Renal cortical epithelial cell (primary cell): Measurements from ENCODE around the gene SLC2A5. TPM values are rescaled to one million over a fixed set of nuclear protein-coding genes. Genes with fewer than 3 reads are reported as not detected.
A peak's percentile ranks its signal among the peaks of the same experiment; 100 is the strongest.

ENCODE experiments used
- DNase-seq: peaks from one replicate; pipeline ENCODE4 v3.0.0-alpha.2; 2011; ENCODE audit warnings: low read depth
- total RNA-seq: library from RNA; depleted of rRNA; stranded (reverse); fragments of >200 nt; gene quantifications from 2 replicates; pipeline ENCODE4 v1.2.3, GENCODE V29; 2014

Gene SLC2A5
- total RNA-seq, 1 donor from 2014 or later, result 1.6 TPM

DNA sequence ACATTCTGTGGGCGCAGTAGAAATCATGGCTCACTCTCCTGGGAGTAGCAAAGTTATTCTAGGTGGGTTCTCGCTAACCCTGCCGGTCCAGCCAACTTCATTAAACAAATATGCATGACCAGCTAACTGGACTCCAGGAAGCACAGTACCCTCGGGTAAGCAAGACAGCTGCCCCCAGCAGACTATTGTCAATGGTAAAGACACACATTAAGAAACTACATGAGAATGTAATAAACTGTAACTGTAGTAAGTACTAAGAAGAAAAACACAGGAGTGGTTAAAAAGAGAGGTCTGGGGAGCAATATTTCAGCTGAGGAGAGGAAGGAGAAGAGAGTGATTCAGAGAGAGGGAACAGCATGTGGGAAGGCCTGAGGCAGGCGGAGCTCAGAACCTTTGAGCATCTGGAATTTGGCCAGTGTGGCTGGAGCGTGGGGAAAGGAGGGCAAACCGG, 7.4 kb downstream of the SLC2A5 start:
- peak; percentile 72 for DNase-seq

DNA sequence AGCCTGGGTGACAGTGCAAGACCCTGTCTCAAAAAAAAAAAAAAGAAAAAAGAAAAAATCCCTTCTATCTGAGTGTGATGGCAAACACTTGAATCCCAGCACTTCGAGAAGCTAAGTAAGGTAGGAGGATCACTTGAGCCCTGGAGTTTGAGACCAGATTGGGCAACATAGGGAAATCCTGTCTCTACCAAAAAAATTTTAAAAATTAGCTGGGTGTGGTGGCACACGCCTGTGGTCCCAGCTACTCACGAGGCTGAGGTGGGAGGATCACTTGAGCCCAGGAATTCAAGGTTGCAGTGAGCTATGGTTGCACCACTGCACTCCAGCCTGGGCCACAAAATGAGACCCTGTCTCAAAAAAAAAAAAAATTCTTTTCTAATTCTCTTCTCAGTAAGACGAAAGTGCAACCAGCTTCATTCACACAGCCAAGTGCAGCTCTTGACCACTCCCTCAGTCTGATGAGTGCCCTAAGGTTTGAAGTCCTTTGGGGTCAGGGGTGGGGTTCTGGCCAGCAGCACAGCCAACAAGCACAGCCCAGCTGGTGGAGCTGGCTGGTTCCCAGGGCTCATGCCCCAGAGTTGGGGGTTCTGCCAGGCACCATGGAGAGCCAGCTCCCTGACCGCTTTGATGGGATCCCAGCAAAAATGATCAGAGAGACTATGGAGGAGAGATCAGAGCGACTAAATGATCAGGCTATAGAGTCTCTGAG, 8.0 kb downstream of the SLC2A5 start:
- peak; percentile 35 for DNase-seq

- DNase-seq, result no peak
Observed at GRCh38 chr1:9059891-9060744, 9.3 kb downstream of the SLC2A5 start.

- DNase-seq, result peak; percentile 38
Observed at GRCh38 chr1:9058465-9058864, 11.0 kb downstream of the SLC2A5 start.

DNA sequence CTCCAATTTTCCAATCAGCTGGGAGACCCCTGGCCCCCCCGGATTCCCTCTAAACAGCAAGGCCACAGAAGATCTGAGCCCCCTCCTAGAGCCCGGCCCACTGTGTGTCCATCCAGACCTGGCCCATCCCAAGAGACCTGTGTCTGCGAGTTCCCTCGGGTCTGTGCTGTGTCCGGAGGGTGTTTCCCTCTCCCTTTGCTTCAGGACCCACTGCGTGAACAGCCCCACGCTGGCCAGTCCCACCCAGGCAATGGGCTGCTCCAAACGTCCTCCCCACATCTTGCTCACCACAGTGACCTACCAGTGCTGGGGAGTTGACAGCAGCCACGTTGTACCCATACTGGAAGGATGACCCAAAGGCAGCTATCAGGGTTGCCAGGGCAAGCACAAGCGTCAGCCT, 11.6 kb downstream of the SLC2A5 start:
- no peak for DNase-seq

DNA sequence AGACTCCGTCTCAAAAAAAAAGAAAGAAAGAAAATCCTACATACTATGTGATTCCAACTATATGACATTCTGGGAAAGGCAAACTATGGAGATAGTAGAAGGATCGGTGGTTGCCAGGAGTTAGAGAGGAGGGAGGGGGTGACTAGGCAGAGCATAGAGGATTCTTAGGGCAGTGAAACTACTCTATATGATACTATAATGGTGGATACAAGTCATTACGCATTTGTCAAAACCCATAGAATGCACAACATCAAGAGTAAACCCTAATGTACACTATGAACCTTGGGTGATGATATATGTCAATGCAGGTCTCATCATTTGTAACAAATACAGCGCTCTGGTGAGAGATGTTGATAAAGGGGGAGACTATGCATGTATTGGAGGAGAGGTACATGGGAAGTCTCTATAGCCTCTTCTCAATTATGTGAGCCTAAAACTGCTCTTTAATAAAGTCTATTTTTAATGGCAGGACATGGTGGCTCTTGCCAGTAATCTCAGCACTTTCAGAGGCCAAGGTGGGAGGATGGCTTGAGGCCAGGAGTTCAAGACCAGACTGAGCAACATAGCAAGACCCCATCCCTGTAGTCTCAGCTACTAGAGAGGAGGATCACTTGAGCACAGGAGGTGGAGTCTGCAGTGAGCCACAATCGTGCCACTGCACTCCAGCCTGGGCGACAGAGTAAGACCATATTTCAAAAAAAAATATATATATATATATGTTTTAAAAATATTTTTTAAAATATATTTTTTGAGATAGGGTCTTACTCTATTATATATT, 17.0 kb downstream of the SLC2A5 start:
- DNase-seq, result no peak

- no peak for DNase-seq
Observed at GRCh38 chr1:9051379-9051778, 18.1 kb downstream of the SLC2A5 start.

DNA sequence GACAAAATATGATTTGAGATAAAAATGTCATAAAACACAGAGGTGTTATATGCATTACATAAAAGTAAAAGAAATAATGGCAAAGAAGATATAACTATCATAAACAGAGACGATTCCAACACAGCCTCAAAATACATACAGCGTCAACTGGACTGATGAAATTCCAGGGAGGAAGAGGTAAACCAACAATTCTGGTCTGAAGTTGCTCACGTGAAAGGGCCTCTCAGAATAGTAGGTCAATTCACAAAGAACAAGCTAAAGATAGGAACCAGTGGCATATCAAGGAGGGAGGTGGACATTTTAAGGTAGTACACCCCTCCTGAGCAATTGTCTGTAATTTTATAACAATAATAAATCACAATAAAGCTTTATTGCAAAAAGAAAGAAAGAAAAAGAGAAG, 18.6 kb downstream of the SLC2A5 start:
- DNase-seq, result no peak

GRCh38 chr1:9048551-9048950, 20.9 kb downstream of the SLC2A5 start:
- DNase-seq, result no peak

- no peak for DNase-seq
Observed at GRCh38 chr1:9047019-9047418, 22.4 kb downstream of the SLC2A5 start.

DNA sequence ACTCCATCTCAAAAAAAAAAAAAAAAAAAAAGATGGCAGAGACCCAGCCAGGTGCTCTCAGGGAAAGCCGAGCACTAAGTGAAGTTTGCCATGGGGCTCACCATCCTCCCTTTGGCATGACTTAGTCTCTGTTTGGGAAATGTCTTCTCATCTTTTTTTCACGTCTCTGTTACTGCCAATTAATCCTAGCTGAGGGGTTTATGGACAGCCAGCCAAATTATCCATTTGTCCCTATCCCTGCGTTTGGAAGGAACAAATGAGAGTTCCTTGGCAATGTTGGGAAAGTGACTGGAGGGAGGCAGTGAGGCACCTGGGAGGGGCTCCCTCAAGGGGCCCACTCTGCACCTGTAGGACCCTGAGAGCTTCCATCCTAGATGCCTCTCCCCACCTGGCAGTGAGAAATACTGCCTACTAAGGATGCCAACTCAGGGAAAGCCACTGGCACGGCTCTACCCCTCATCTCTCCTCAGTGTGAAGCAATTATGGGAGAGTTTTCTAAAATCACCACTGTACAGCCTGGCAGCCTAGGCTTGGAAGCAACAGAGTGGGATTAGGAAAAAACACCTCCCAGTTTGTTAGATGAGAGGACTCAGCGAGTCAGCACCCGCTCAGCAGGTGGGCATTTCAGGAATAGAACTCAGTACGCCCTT, 23.4 kb downstream of the SLC2A5 start:
- DNase-seq, result no peak

DNA sequence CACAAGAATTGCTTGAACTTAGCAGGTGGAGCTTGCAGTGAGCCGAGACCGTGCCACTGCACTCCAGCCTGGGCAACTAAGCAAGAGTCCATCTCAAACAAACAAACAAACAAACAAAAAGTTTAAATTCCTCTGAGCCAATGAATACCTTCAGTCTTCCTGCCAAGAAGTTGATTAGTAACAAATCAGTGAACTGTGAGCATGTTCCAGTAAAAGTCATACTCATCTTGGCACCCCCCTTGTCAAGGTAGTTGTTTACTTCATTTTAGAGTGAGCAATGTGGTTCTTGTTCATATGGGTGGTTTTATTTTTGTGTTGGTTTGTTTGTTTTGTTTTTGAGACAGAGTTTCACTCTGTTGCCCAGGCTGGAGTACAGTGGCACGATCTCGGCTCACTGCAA, 25.2 kb downstream of the SLC2A5 start:
- DNase-seq, result peak; percentile 93

- DNase-seq, result no peak
Observed at GRCh38 chr1:9042272-9042671, 27.2 kb downstream of the SLC2A5 start.

GRCh38 chr1:9041116-9041779, 28.2 kb downstream of the SLC2A5 start:
- no peak for DNase-seq

GRCh38 chr1:9040659-9041030, 28.8 kb downstream of the SLC2A5 start:
- DNase-seq, result no peak

GRCh38 chr1:9039761-9040658, 29.4 kb downstream of the SLC2A5 start:
- no peak for DNase-seq

- DNase-seq, result no peak
Observed at GRCh38 chr1:9038881-9039760, 30.3 kb downstream of the SLC2A5 start.

DNA sequence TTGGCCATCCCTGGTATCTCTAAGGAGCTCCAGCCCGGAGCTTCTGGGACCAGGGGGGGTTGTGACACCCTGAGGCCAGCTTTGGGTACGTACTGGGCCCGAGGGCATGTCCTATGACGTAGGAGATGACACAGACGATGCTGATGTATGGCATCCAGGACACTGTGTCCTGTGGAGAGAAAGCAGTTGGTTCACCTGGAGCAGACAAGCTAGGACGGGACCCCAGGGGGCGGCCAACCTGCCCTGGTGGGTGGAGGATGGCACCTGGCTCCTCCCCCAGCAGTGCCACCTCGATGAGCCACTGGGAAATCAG, 31.1 kb downstream of the SLC2A5 start:
- no peak for DNase-seq
